NCI-H69 (cell line): Measurements from ENCODE around the gene ARMH4.

Experiments used
- DNase-seq: peaks from one replicate; lab custom pipeline; 2025; lab: John Stamatoyannopoulos, UW

The ARMH4 gene

DNA sequence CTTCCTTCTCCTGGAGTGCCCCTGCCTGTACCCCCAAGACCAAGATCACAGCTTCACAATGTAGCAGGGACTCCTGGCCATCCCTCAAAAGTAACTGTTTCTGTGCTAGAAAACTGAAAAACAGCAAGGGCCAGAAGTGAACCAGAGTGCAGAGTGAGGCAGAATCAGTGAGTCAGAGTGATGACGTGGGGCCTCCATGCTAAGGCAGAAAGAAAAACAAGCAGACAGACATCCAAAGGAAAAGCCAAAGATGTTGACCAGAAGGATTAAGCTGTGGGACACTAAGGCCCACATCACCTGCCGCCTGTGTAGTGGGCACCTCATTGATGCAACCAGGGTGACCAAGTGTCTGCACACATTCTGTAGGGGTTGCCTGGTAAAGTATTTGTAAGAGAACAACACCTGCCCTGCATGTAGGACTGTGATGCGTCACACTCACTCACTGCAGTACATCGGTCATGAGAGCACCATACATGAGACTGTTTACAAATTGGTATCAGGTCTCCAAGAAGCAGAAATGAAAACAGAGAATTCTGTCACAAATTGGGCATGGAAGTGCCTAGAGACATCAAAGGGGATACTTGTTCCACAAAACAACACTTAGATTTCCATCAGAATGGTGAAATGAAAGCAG is 51.2 kb downstream of the ARMH4 start:
- no peak for DNase-seq

DNA sequence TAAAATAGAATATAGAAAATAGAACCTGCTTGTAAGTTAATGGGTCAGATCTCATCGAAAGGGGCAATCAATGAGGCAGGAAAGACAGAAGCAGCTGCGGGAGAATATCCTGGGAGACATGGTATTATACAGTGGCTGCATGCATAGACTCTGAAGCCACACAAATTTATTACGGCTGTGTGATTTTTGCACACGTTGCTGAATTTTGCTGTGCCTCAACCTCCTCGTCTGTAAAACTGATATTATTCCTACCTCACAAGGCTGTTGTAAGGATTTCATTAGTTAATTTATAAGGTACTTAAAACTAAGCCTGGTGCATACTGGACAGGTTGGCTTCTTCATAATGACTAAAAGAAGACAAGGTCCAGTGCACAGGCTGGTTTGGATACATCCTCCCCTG is 52.3 kb downstream of the ARMH4 start:
- DNase-seq, result no peak

GRCh38 chr14:58098507-58098906 is 53.5 kb downstream of the ARMH4 start:
- DNase-seq, result peak; percentile 58

DNA sequence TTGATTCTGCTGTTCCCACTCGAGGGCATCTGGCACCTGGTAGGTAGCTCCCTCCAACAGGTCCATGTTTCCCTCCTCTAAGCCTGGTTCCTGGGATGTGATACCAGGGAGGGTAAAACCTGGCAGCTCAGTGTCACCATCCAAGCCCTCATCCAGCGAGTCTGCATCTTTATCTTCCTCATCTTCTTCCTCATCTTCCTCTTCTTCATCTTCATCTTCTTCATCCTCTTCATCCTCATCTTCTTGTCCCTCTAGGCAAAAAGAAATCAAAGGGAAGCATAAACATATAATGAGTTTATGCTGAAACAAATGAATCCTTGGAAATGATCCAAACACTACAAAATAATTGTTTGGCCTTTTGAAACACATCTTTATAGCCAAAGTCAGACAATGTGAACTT is 55.3 kb downstream of the ARMH4 start:
- no peak for DNase-seq

DNA sequence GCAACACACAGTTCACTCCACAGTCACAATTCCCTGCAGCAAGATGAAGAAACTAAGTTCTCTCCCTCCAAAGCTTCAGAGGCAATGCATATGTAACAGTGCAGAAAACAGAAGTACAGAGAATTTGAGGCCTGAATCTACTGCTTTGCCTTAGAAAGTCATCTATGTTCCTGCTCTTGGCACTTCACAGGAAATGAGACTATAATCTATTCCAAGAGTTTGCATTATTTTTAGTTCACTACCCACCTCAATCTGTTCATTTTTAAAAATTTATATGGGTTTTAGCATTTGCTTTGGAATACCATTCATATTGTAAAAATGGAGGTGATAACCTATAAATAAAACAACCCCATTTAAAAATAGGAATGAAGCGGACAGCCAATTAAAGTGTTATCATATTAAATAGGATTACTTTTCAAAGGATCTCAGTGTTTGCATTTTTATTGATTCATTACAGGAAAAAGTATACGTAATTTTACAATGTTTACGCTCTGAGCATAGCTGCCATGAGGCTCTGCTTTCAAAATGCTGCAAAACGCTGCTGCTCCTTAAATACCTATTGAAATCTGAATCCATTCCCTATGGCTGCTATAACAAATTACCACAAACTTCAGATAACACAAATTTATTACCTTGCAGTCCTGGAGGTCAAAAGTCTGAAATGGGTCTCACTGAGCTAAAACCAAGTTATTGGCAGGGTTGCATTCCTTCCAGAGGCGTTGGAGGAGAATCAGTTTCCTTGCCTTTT is 60.0 kb downstream of the ARMH4 start:
- DNase-seq, result no peak

DNA sequence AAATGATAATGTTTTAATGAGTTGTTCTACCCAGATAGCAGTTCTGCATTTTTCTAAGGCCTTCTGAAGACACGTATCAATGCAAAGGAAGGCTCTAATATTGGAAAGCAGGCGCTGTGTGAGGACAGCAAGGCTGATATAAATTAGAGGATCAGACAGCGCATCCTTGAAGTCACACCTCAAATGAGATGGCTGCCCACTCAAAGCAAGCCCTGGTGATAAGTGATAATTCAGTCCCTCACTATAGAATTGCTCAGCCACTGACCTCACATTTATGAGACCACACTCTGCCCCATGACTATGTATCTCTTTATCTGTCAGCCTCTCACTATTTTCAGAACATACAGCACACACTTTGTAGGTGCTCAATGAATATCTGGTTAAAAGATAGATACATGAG is 62.4 kb downstream of the ARMH4 start:
- DNase-seq, result no peak

DNA sequence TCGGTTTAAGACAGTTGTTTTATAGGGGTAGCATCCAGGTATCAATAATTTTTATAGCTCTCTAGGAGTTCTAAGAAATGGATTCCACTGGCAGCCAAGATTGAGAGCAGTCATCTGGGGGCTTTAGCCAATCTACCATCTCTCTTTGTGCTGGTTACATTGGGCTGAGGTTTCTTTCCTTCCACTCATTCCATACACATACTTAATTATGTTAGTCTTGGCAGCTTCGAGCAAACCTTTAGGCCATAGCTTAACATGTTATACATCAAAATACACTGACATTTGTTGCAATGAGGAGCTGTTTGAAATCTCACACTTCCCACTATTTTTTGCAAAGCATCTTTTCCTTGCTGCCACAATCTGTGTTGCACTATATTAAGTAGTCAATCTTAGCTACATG is 63.1 kb downstream of the ARMH4 start:
- DNase-seq, result no peak

DNA sequence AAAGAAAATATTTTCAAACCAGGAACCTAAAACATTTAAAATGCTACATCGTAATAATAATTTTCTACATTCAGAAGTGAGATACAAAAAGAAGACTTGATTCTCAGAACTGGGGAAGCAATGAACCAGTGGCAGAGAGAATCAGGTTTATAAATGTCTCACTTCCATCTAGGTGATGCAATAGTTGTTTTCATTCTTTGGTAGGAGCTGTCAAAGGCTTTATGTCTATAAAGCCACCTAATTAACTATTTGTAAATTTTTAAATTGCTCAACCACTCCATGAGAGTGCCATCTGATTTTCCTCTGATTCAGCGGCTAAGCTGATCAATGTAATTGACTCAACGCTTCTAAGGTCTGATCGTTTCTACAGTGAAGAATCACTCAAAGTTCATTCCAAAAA is 66.1 kb downstream of the ARMH4 start:
- DNase-seq, result no peak

DNA sequence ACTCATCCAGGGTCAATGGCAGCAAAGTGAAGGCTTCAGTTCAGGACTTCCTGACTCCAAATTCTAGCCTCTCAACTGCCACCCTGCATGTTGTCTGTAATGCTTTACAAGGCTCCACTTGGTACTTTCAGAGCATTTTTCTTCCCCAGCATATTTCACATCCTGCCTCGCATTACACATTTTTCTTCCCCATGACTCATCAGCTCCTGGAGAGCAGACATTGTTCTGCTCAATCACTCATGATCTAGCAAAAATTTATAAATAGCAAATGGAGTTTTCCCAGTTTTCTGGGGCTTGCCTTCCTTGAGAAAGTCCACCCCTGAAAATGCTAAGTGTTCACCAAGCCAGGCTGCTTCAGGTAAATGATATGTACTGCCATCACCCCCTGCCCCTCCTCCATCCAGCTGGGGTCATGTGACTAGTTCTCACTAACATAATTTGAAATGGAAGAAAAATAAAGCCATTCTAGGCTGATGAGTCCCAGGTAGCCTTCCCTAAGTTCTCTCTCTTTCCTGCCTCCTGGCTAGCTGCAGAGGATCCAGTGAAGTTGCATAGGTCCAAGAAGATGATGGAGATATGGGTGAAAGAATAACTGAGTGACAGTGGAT is 69.4 kb downstream of the ARMH4 start:
- peak; percentile 8 for DNase-seq

DNA sequence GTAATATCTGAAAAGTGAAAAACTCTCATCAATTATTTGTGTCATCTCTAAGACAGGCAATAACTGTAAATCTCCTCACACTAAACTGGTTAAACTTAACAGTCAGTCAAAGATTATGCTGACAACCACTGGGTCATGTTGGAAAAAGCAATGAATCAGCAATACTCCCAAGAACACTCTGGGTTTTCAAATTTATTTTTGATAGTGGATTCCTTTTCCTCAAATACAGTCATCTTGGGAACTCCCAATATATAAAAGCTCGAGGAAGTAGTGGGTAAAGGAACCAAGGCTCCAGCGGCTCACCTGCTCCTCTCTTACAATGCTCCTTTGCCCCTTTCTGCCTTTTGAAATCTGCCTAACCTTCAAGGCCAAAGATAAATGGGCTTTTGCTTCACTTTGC is 70.0 kb downstream of the ARMH4 start:
- DNase-seq, result no peak

GRCh38 chr14:58078471-58078870 is 73.5 kb downstream of the ARMH4 start:
- no peak for DNase-seq

DNA sequence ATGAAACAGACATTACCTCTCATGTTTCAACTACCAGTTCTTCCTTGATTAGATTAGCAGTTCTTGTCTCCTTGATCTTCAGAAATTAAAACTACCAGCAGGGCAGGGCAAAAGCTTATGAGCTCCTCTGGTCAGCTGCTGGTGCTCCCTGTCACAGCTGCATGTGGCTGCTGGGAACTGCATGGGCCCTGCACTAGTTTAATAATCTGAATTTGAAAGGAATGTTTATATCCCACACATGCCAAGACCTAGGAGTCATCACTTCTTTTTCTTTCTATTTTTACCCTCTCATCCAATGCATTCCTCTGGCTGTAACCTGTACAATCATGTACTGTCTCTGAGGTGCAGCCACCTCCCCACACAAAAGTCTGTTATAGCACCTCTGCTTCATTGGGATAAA is 73.9 kb downstream of the ARMH4 start:
- no peak for DNase-seq

- DNase-seq, result no peak
Observed at GRCh38 chr14:58077621-58078020, 74.4 kb downstream of the ARMH4 start.

GRCh38 chr14:58073516-58073915 is 78.5 kb downstream of the ARMH4 start:
- no peak for DNase-seq

GRCh38 chr14:58072288-58073071 is 79.5 kb downstream of the ARMH4 start:
- peak; percentile 79 for DNase-seq

DNA sequence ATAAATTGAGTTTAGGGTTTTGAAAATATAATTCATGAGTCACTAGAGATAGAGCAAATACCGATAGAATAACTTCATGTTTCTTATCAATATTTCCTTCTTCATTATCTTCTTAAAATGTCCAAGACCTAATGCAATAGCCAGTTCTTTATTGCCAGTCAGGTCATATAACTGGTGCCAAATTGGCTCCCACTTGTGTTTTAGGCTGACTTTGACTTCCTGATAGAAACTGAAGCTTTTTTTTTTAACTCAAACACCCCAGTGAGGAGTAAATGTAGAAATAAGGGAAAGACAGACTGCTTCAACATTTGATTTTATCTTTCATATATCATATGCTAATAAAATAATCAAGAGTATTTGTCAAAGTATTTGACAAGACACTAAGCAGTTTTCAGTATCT is 80.7 kb downstream of the ARMH4 start:
- DNase-seq, result no peak

- DNase-seq, result no peak
Observed at GRCh38 chr14:58068306-58068705, 83.7 kb downstream of the ARMH4 start.

DNA sequence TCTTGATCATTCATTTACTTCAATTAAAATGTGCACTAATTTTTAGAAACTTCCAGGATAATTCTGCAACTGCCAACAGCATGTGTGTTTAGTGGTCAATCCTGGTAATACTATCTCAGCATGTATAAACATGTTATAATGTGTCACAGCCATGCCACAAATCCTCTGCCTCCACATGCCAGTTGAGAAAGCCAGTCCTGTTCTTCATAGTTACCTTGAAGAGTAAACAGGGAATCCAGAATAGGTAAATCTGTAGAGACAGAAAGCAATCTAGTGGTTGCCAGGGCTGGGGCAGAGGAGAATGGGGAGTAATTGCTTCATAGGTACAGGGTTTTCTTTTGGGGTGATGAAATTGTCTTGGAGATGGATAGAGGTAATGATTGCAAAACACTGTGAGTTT is 85.9 kb downstream of the ARMH4 start:
- no peak for DNase-seq

DNA sequence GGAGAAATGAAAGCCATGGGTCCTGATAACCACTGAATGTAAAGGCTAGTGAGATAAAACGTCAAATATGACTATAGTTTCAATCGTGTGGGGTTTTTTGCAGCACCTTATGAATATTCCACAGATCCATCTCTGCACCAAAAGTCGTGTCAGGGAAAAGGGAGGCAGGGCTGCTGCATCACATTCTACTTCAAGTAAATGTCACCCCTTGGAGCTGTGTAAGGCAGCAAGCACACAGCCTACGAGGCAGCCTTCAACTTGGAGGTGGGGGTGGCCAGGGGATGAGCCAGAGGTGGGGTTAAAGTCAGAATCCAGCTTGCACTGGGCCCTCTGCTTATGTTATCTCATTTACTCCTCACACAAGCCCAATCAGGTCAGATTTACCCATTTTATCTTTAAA is 90.4 kb downstream of the ARMH4 start:
- DNase-seq, result no peak

GRCh38 chr14:58060898-58061297 is 91.1 kb downstream of the ARMH4 start:
- no peak for DNase-seq

- no peak for DNase-seq
Observed at GRCh38 chr14:58060077-58060476, 91.9 kb downstream of the ARMH4 start.

DNA sequence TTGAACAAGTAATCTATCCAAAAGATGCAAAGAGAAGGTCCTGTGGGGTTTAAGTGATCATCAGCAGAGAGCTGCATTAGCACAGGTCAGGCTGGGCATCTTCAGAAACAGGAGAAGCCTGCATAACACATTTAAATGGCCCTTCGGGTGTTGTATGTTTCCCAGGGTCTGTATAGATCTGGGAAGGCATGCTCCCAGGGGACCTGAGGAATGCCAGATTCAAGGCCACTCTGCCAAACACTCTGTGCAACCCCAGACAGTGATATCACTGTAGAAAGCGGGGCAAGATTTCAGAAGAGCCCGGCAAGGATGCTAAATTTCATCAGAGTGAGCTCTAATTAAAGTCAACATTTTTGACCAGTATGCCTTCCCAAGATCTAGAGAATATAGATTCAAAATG is 92.9 kb downstream of the ARMH4 start:
- no peak for DNase-seq

DNA sequence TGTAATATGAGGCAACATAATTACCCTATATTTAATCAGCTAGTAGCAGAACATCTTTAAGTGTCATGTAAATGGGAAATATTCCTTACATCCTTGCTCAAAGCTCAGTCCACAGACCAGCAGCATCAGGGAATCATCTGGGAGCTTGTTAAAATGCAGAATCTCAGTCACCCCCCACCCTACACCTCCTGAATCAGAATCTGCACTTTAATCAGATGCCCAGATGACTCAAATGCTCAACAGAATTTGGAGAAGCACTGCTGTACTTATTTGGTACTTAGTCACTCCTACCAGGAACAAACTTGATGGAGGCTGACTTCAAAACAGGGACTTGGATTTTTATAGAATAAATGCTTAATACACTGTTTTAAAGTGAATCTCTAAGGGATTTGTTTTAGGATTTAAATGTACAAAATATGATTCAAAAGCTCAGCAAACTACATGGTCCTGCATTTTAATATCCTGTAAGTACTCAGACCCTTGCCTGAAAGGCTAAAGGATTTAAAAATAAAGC is 96.5 kb downstream of the ARMH4 start:
- DNase-seq, result no peak
